HEK293 (cell line): ENCODE results near the gene ASCC2.

ENCODE experiments used
- CTCF ChIP-seq: fragments of 450-650 bp; formaldehyde crosslinking; IDR thresholded peaks from 2 replicates; pipeline ENCODE4 v1.5.1; 2016; ENCODE audit warnings: missing biosample characterization, missing genetic modification characterization
- MEIS1 ChIP-seq: sonication (generic); formaldehyde crosslinking; IDR thresholded peaks from 2 replicates; pipeline ENCODE4 v1.8.1; 2022; ENCODE audit warnings: missing genetic modification reagents, mild to moderate bottlenecking, borderline replicate concordance
- REST ChIP-seq: fragments of 450-650 bp; formaldehyde crosslinking; IDR thresholded peaks from 2 replicates; pipeline ENCODE4 v1.5.1; 2016; ENCODE audit warnings: missing biosample characterization, missing genetic modification characterization
- SCRT1 ChIP-seq: fragments of 450-650 bp; formaldehyde crosslinking; IDR thresholded peaks from 2 replicates; pipeline ENCODE4 v1.5.1; 2016; ENCODE audit warnings: missing biosample characterization, missing genetic modification characterization, borderline replicate concordance
- ZBTB7A ChIP-seq: fragments of 450-650 bp; formaldehyde crosslinking; IDR thresholded peaks from 2 replicates; pipeline ENCODE4 v1.5.1; 2016; ENCODE audit warnings: low read depth, missing biosample characterization, missing genetic modification characterization
- ZNF138 ChIP-seq: fragments of 450-650 bp; formaldehyde crosslinking; IDR thresholded peaks from 2 replicates; pipeline ENCODE4 v1.5.1; 2016; ENCODE audit warnings: missing biosample characterization, missing genetic modification characterization, borderline replicate concordance
- ZNF664 ChIP-seq: fragments of 450-650 bp; formaldehyde crosslinking; IDR thresholded peaks from 2 replicates; pipeline ENCODE4 v1.5.1; 2016; ENCODE audit warnings: missing biosample characterization, missing genetic modification characterization
- ZSCAN18 ChIP-seq: fragments of 450-650 bp; formaldehyde crosslinking; IDR thresholded peaks from 2 replicates; pipeline ENCODE4 v1.5.1; 2016; ENCODE audit warnings: missing biosample characterization, missing genetic modification characterization

GRCh38 chr22:29768052-29768693 lies 69.9 kb downstream of the ASCC2 start:
- TF ChIP-seq SCRT1, result no peak
- no peak for TF ChIP-seq REST (tag by site-specific recombination)
- TF ChIP-seq ZSCAN18, result no peak
- no peak for TF ChIP-seq ZNF664 (tag by site-specific recombination)
- TF ChIP-seq CTCF (tag by site-specific recombination), result no peak
- TF ChIP-seq ZBTB7A (tag by site-specific recombination), result no peak
- no peak for TF ChIP-seq ZNF138
- TF ChIP-seq MEIS1 (CRISPR knock-in tag), result no peak
